Stomach (tissue), 4 donors: ENCODE results near the gene S100A11.

Experiments
- POLR2A ChIP-seq, 4 donors: fragments of 450-650 bp; IDR thresholded peaks; one replicate each; pipeline ENCODE4 v1.6.1; 2016; ENCODE audit warnings: antibody characterized with exemption in 4 of 4, control low read depth in 2 of 4, mild to moderate bottlenecking in 1 of 4, moderate library complexity in 1 of 4
- TF ChIP-seq, protein P1 (sequence below), 7 experiments: fragments of 450-650 bp in 4 of 7; fragments of 200-600 bp in 3 of 7; sonication (generic) in 3 of 7; IDR thresholded peaks; one replicate each; pipeline ENCODE4 v1.5.1; 2016 to 2019; ENCODE audit warnings: antibody characterized with exemption in 7 of 7, control low read depth in 2 of 7, mild to moderate bottlenecking in 1 of 7

DNA sequence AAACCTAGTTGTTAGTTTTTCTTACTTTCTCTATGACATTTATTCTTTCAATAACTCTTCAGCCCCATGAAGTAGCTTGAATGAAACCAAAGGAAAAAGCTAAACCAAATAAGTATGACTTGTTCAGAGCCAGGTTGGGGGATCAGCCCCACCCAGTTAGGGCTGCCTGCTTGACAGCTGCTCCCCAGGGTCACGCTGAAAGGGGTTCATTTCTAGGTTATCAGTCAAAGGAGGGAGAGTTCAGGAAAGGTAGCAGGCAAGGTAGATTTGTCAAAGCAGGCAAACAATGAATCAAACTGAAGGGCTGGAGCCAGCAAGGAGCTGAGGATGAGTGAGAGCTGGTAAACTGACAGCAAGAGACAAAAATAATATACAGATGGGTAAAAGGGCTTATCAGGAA lies 3.1 kb upstream of the S100A11 start:
- TF ChIP-seq, protein P1, sequence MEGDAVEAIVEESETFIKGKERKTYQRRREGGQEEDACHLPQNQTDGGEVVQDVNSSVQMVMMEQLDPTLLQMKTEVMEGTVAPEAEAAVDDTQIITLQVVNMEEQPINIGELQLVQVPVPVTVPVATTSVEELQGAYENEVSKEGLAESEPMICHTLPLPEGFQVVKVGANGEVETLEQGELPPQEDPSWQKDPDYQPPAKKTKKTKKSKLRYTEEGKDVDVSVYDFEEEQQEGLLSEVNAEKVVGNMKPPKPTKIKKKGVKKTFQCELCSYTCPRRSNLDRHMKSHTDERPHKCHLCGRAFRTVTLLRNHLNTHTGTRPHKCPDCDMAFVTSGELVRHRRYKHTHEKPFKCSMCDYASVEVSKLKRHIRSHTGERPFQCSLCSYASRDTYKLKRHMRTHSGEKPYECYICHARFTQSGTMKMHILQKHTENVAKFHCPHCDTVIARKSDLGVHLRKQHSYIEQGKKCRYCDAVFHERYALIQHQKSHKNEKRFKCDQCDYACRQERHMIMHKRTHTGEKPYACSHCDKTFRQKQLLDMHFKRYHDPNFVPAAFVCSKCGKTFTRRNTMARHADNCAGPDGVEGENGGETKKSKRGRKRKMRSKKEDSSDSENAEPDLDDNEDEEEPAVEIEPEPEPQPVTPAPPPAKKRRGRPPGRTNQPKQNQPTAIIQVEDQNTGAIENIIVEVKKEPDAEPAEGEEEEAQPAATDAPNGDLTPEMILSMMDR (IDR thresholded peaks at IDR 0.05): no peak
- no peak for TF ChIP-seq POLR2A (IDR thresholded peaks at IDR 0.05)
